Measurements from ENCODE around the gene GP5. TPM values are rescaled to one million over a fixed set of nuclear protein-coding genes. Genes with fewer than 3 reads are reported as not detected.

Gene GP5
- total RNA-seq, 2 donors from 2014 or later = not detected

- DNase-seq = peak in 1 of 4 donors; percentile 5
- no peaks in the 10 kb centered on the region for H3K36me3 ChIP-seq (replicated peaks in 1 of 2; ENCODE audit: insufficient read depth in 1 of 2, low read depth in 2 of 2)
- no peaks in the 10 kb centered on the region for H3K9me3 ChIP-seq
- peaks cover 0 to 4% of the 10 kb centered on the region in 2 donors for H3K27me3 ChIP-seq
- intact Hi-C loops (cut with DNase I) = no loop called here
- H3K4me1 ChIP-seq = peaks cover 6% of the 10 kb centered on the region
- 68 to 75% methylated on average over 9 of the region's 9 CpGs for WGBS, 2 donors
- ATAC-seq = no peak
- no peak overlapping the region for H3K4me3 ChIP-seq
- H3K27ac ChIP-seq = no peak overlapping the region
- no peak for TF ChIP-seq POLR2A (IDR thresholded peaks at IDR 0.05)
- TF ChIP-seq CTCF (IDR thresholded peaks at IDR 0.05) = no peak
These were observed 16.2 kb downstream of the GP5 start for GRCh38 chr3:194382892-194383223.

- Histone ChIP-seq H3K9me3 (no peaks in the 10 kb centered on the region), H3K4me3 (no peak overlapping the region), H3K27me3 (peaks cover 0 to 4% of the 10 kb centered on the region in 2 donors), H3K36me3 (replicated peaks in 1 of 2; ENCODE audit: insufficient read depth in 1 of 2, low read depth in 2 of 2) (no peaks in the 10 kb centered on the region), H3K27ac (no peak overlapping the region), H3K4me1 (peaks cover 6% of the 10 kb centered on the region)
- no peak for ATAC-seq
- WGBS, 2 donors = 66 to 80% methylated on average over 18 to 19 of the region's 20 CpGs
- DNase-seq = peak in 1 of 4 donors; percentile 8
- intact Hi-C loops (cut with DNase I) = no loop called here
- TF ChIP-seq POLR2A (IDR thresholded peaks at IDR 0.05) (no peak), CTCF (IDR thresholded peaks at IDR 0.05) (no peak)
These were observed 16.7 kb downstream of the GP5 start for GRCh38 chr3:194382196-194382891.

GRCh38 chr3:194381460-194381875 is 17.6 kb downstream of the GP5 start:
- ATAC-seq (peak; percentile 24), DNase-seq (peak in 2 of 4 donors; percentile 16 to 37)
- Histone ChIP-seq H3K9me3 (no peaks in the 10 kb centered on the region), H3K27ac (no peak overlapping the region), H3K27me3 (peaks cover 0 to 4% of the 10 kb centered on the region in 2 donors), H3K4me1 (peaks cover 6% of the 10 kb centered on the region), H3K36me3 (replicated peaks in 1 of 2; ENCODE audit: insufficient read depth in 1 of 2, low read depth in 2 of 2) (no peaks in the 10 kb centered on the region), H3K4me3 (no peak overlapping the region)
- WGBS, 2 donors = 20 to 24% methylated on average over 14 to 17 of the region's 17 CpGs
- intact Hi-C loops (cut with DNase I) = no loop called here
- TF ChIP-seq CTCF (IDR thresholded peaks at IDR 0.05) (no peak), POLR2A (IDR thresholded peaks at IDR 0.05) (no peak)

GRCh38 chr3:194380326-194380725 is 18.7 kb downstream of the GP5 start:
- WGBS, 2 donors = 72 to 75% methylated on average over 7 of the region's 7 CpGs
- Histone ChIP-seq H3K27ac (no peak overlapping the region), H3K36me3 (replicated peaks in 1 of 2; ENCODE audit: insufficient read depth in 1 of 2, low read depth in 2 of 2) (no peaks in the 10 kb centered on the region), H3K9me3 (no peaks in the 10 kb centered on the region), H3K4me3 (no peak overlapping the region), H3K4me1 (peaks cover 6% of the 10 kb centered on the region), H3K27me3 (peaks cover 0 to 4% of the 10 kb centered on the region in 2 donors)
- ATAC-seq = no peak
- TF ChIP-seq CTCF (IDR thresholded peaks at IDR 0.05) (no peak), POLR2A (IDR thresholded peaks at IDR 0.05) (no peak)
- DNase-seq = no peak
- intact Hi-C loops (cut with DNase I) = no loop called here

- intact Hi-C loops (cut with DNase I) = no loop called here
- WGBS, 2 donors = 74 to 75% methylated on average over 9 of the region's 9 CpGs
- Histone ChIP-seq H3K36me3 (replicated peaks in 1 of 2; ENCODE audit: insufficient read depth in 1 of 2, low read depth in 2 of 2) (no peaks in the 10 kb centered on the region), H3K4me3 (no peak overlapping the region), H3K9me3 (no peaks in the 10 kb centered on the region), H3K4me1 (peaks cover 6% of the 10 kb centered on the region), H3K27ac (no peak overlapping the region), H3K27me3 (peaks cover 0 to 4% of the 10 kb centered on the region in 2 donors)
- no peak for DNase-seq
- no peak for TF ChIP-seq POLR2A (IDR thresholded peaks at IDR 0.05)
- no peak for TF ChIP-seq CTCF (IDR thresholded peaks at IDR 0.05)
- ATAC-seq = no peak
These were observed 19.4 kb downstream of the GP5 start for GRCh38 chr3:194379651-194380050.

All from body of pancreas (tissue), 4 donors.